ENCODE data around the gene E4F1. TPM values are rescaled to one million over a fixed set of nuclear protein-coding genes. Genes with fewer than 3 reads are reported as not detected.
A peak's percentile ranks its signal among the peaks of the same experiment; 100 is the strongest.

The E4F1 gene
- total and polyA plus RNA-seq, 10 of the 15 experiments (the other 5 are each of a cell fraction or from before 2014, with no cell fraction given): 0.23 to 36.5 (median 14.5) TPM

GRCh38 chr16:2267913-2268666 is 44.7 kb downstream of the E4F1 start, which contains the start of gene RNPS1 (continued):
- TF ChIP-seq USF1 (IDR thresholded peaks at IDR 0.05; ENCODE audit: borderline replicate concordance, extremely low read length, insufficient read depth, low read depth, low read length): no peak
- peak; percentile 76 for TF ChIP-seq NRF1 (conservative IDR thresholded peaks at IDR 0.05; ENCODE audit: low read depth, low read length)
- 0 out of 2 replicates have a peak, but pooled peaks have one; percentile 28 for TF ChIP-seq ZBTB33 (IDR thresholded peaks at IDR 0.05)
- TF ChIP-seq ZNF24 (IDR thresholded peaks at IDR 0.05): no peak
- TF ChIP-seq NFYB (IDR thresholded peaks at IDR 0.05; ENCODE audit: insufficient read depth, low read depth, low read length): no peak
- TF ChIP-seq MXI1 (IDR thresholded peaks at IDR 0.05; ENCODE audit: low read depth, low read length): peak; percentile 81
- TF ChIP-seq ESRRA (IDR thresholded peaks at IDR 0.05; ENCODE audit: low read length): 0 out of 2 replicates have a peak, but pooled peaks have one; percentile 49
- no peak for TF ChIP-seq BCLAF1 (IDR thresholded peaks at IDR 0.05)
- TF ChIP-seq SMARCA5 (IDR thresholded peaks at IDR 0.05): peak; percentile 20
- peak; percentile 81; the same call in 1 of the 2 replicates for TF ChIP-seq ATF3 (IDR thresholded peaks at IDR 0.05; ENCODE audit: borderline replicate concordance, extremely low read depth, low read depth, low read length)
- TF ChIP-seq ZNF217 (IDR thresholded peaks at IDR 0.05): no peak
- TF ChIP-seq NFYA (IDR thresholded peaks at IDR 0.05; ENCODE audit: borderline replicate concordance, low read depth, low read length): no peak
- peak; percentile 90 for TF ChIP-seq LARP7 (IDR thresholded peaks at IDR 0.05)
- peak; percentile 87 for TF ChIP-seq YY1 (IDR thresholded peaks at IDR 0.05; ENCODE audit: low read depth, low read length)
- peak in 1 of 2 experiments; percentile 86; a peak in 2 of 4 replicates for TF ChIP-seq SRF (IDR thresholded peaks at IDR 0.05; ENCODE audit: low read depth in 2 of 2, low read length in 2 of 2)
- peak; percentile 96 for TF ChIP-seq ASH2L (IDR thresholded peaks at IDR 0.05; ENCODE audit: borderline replicate concordance, low read depth)
- TF ChIP-seq BCL3 (IDR thresholded peaks at IDR 0.05; ENCODE audit: borderline replicate concordance, insufficient read depth, low read depth, low read length, poor library complexity, severe bottlenecking): peak; percentile 39
- TF ChIP-seq EGR1 (IDR thresholded peaks at IDR 0.05; ENCODE audit: borderline replicate concordance in 1 of 2, low read depth in 2 of 2, low read length in 2 of 2): no peak
- no peak for TF ChIP-seq WRNIP1 (IDR thresholded peaks at IDR 0.05; ENCODE audit: borderline replicate concordance, low read depth, low read length)
- TF ChIP-seq BHLHE40 (IDR thresholded peaks at IDR 0.05; ENCODE audit: borderline replicate concordance in 1 of 2, low read depth in 2 of 2, low read length in 1 of 2): peak; percentile 1 to 51; a peak in 2 of 4 replicates
